Peyer's patch (tissue), 4 donors: ENCODE measurements around the gene PLAAT5. TPM values are rescaled to one million over a fixed set of nuclear protein-coding genes. Genes with fewer than 3 reads are reported as not detected.

Experiments
- DNase-seq, 3 donors: peaks; one replicate each; pipeline ENCODE4 v3.0.0-alpha.2; 2017 to 2019
- H3K27ac ChIP-seq, 4 donors: fragments of 200-600 bp; sonication (generic); one replicate each; pipeline ENCODE4 v1.5.1; 2016 to 2019
- H3K27me3 ChIP-seq, 2 donors: fragments of 200-600 bp; sonication (generic); one replicate each; pipeline ENCODE4 v1.5.1; 2019
- H3K36me3 ChIP-seq, 3 donors: fragments of 200-600 bp; sonication (generic); one replicate each; pipeline ENCODE4 v1.5.1; 2016 to 2019
- H3K4me1 ChIP-seq, 4 donors: fragments of 200-600 bp; sonication (generic); one replicate each; pipeline ENCODE4 v1.5.1; 2016 to 2019
- H3K4me3 ChIP-seq, 4 donors: fragments of 200-600 bp; sonication (generic); 1 replicate in 3 of 4; 2 replicates in 1 of 4; pipeline ENCODE4 v1.5.1; 2016 to 2019; ENCODE audit warnings: mild to moderate bottlenecking in 1 of 4
- H3K9me3 ChIP-seq, 4 donors: fragments of 200-600 bp; sonication (generic); one replicate each; pipeline ENCODE4 v1.5.1; 2016 to 2019; ENCODE audit warnings: mild to moderate bottlenecking in 1 of 4
- POLR2A ChIP-seq, 2 donors: fragments of 450-650 bp; IDR thresholded peaks; one replicate each; pipeline ENCODE4 v1.5.1; 2017; ENCODE audit warnings: antibody characterized with exemption in 2 of 2, mild to moderate bottlenecking in 2 of 2, moderate library complexity in 2 of 2
- total RNA-seq, 4 donors: library from RNA; depleted of rRNA; stranded (reverse); fragments of >200 nt; gene quantifications; one replicate each; pipeline ENCODE4 v1.1.0, GENCODE V29; 2016
- TF ChIP-seq, protein P1 (sequence below), 6 experiments: fragments of 450-650 bp in 4 of 6; fragments of 200-600 bp in 2 of 6; sonication (generic) in 1 of 6; IDR thresholded peaks; one replicate each; pipeline ENCODE4 v1.5.1; 2017 to 2019; ENCODE audit warnings: antibody characterized with exemption in 6 of 6, mild to moderate bottlenecking in 3 of 6, moderate library complexity in 1 of 6

PLAAT5 gene
- total RNA-seq, 4 donors from 2014 or later, result 0.67 to 3.3 TPM; not detected in 2

DNA sequence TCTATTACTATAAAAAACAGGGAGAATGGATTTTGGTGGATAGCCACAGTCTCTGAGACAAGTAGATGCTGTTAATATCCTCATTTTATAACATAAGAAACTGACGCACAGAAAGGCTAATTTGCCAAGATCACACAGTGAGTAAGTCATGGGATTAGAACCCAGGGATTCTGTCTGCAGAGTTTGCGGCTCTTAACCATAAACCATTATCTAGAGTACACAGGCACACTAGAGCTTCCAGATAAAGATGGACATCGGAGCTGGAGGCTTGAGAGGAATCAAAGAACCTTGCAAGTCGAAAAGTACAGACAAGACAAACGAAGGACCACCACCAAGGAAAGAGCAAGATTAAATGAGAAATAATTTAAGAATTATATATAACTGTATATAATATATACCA, 26.2 kb upstream of the PLAAT5 start:
- no peaks in the 10 kb centered on the region for H3K36me3 ChIP-seq
- H3K27me3 ChIP-seq, result no peaks in the 10 kb centered on the region
- H3K4me3 ChIP-seq, result no peak overlapping the region
- no peaks in the 10 kb centered on the region for H3K9me3 ChIP-seq
- no peaks in the 10 kb centered on the region for H3K4me1 ChIP-seq
- no peak for DNase-seq
- no peak for TF ChIP-seq POLR2A (IDR thresholded peaks at IDR 0.05)
- TF ChIP-seq, protein P1, sequence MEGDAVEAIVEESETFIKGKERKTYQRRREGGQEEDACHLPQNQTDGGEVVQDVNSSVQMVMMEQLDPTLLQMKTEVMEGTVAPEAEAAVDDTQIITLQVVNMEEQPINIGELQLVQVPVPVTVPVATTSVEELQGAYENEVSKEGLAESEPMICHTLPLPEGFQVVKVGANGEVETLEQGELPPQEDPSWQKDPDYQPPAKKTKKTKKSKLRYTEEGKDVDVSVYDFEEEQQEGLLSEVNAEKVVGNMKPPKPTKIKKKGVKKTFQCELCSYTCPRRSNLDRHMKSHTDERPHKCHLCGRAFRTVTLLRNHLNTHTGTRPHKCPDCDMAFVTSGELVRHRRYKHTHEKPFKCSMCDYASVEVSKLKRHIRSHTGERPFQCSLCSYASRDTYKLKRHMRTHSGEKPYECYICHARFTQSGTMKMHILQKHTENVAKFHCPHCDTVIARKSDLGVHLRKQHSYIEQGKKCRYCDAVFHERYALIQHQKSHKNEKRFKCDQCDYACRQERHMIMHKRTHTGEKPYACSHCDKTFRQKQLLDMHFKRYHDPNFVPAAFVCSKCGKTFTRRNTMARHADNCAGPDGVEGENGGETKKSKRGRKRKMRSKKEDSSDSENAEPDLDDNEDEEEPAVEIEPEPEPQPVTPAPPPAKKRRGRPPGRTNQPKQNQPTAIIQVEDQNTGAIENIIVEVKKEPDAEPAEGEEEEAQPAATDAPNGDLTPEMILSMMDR (IDR thresholded peaks at IDR 0.05), result no peak
- no peak overlapping the region for H3K27ac ChIP-seq

DNA sequence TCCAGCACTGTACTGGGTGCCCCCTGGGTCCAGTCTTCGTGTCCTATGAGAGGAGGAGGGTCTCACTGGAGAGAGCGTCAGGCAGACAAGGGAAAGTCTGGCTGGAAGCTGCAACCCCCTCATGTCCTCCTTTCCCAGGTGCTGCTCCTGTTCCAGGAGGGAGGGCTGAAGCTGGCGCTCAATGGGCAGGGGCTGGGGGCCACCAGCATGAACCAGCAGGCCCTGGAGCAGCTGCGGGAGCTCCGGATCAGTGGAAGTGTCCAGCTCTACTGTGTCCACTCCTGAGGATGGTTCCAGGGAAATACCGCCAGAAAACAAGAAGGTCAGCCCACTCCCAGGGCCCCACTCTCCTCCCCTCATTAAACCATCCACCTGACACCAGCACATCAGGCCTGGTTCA, 25.1 kb upstream of the PLAAT5 start:
- no peaks in the 10 kb centered on the region for H3K27me3 ChIP-seq
- TF ChIP-seq, protein P1 (IDR thresholded peaks at IDR 0.05), result no peak
- TF ChIP-seq POLR2A (IDR thresholded peaks at IDR 0.05), result no peak
- H3K36me3 ChIP-seq, result no peaks in the 10 kb centered on the region
- H3K4me1 ChIP-seq, result no peaks in the 10 kb centered on the region
- H3K4me3 ChIP-seq, result no peak overlapping the region
- DNase-seq, result no peak
- no peaks in the 10 kb centered on the region for H3K9me3 ChIP-seq
- H3K27ac ChIP-seq, result no peak overlapping the region

DNA sequence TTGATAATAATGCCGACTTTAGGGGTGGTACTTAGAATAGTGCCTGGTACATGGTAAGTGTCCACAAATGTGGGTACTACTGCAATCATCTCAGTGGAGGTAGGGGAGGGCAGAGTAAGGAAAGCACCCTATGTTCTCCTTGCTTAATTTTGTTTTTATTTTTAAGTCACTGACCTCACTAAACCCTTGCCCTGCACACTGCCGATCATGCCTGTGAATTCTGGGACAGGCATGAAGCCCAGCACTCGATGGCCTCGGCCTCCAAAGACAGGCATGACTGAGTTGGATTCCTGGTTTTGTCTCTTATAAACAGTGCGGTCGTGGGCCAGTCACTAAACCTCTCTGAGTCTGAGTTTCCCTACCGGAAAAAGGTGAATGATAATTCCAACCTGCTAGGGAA, 21.8 kb upstream of the PLAAT5 start:
- Histone ChIP-seq H3K27ac (no peak overlapping the region), H3K36me3 (no peaks in the 10 kb centered on the region), H3K4me1 (no peaks in the 10 kb centered on the region), H3K4me3 (no peak overlapping the region), H3K27me3 (no peaks in the 10 kb centered on the region), H3K9me3 (no peaks in the 10 kb centered on the region)
- TF ChIP-seq POLR2A (IDR thresholded peaks at IDR 0.05), result no peak
- TF ChIP-seq, protein P1 (IDR thresholded peaks at IDR 0.05), result no peak
- no peak for DNase-seq

DNA sequence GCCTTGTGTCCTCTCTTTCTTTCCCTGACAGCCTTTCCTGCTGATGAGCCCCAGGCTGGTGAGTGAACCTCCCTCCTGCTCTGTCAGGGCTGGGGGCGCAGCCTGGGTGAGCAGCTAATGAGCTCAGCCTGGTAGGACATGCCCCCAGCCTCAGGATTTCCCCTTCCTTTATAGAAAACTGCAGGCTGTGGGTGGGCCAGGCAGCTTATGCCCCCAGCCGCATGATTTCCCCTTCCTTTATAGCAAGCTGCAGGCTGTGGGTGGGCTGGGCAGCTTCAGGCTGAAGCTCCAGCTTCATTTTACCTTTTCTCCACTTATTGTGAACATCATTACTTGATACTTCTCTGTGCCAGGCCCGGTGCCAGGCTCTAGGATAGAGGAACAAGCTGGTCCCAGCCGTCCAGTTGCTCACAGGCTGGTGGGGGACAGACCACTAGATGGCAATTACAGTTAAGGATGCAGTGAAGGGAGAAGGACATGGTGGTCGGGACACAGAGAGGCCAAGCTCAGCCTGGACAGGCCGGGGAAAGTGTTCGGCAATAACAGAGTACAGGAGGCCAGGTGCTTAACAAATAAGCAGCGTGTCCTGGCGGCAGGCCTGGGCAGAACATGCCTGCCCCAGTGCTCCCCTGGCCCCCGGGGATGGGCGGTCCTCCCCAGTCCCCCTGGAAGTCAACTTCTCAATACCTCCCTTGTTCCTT, 20.2 kb upstream of the PLAAT5 start:
- no peak overlapping the region for H3K27ac ChIP-seq
- no peak for DNase-seq
- TF ChIP-seq, protein P1 (IDR thresholded peaks at IDR 0.05), result no peak
- no peak for TF ChIP-seq POLR2A (IDR thresholded peaks at IDR 0.05)
- no peaks in the 10 kb centered on the region for H3K4me1 ChIP-seq
- no peaks in the 10 kb centered on the region for H3K36me3 ChIP-seq
- no peaks in the 10 kb centered on the region for H3K9me3 ChIP-seq
- H3K4me3 ChIP-seq, result no peak overlapping the region
- H3K27me3 ChIP-seq, result no peaks in the 10 kb centered on the region

DNA sequence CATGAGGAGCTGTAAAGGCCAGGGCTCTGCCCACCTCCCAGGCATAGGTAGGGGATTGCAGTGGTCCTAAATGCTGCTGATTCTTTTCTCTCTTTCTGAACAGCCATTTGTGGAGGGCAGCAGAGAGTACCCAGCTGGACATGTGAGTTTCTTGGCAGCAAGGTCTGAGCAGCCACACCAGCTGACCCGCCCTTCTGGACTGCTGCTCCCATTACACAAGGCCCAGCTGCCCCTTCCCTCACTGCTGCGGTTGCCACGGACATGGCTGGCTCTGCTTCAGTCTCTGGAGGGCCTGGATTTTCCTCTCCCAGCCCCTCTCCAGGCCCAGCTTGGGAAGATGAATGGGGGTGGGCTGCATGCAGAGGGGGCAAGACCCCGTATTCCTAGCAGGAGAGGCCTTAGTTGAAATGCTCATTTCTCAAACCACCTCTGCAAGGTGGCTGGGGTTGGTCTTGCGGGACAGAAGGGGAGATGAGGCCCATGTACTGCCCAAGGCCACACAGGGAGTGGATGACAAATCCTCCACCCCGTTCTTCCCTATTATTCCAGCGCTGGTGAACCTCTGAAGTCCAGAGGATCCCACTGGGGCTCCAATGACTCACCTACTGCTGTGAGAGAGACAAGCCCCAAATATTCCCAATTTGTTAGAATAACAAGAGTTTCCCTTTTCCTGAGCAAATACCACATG, 19.5 kb upstream of the PLAAT5 start:
- TF ChIP-seq, protein P1 (IDR thresholded peaks at IDR 0.05), result no peak
- no peak for TF ChIP-seq POLR2A (IDR thresholded peaks at IDR 0.05)
- Histone ChIP-seq H3K27ac (no peak overlapping the region), H3K4me3 (no peak overlapping the region), H3K4me1 (no peaks in the 10 kb centered on the region), H3K27me3 (no peaks in the 10 kb centered on the region), H3K36me3 (no peaks in the 10 kb centered on the region), H3K9me3 (no peaks in the 10 kb centered on the region)
- DNase-seq, result no peak
